ENCODE results near the gene PGP.

DNA sequence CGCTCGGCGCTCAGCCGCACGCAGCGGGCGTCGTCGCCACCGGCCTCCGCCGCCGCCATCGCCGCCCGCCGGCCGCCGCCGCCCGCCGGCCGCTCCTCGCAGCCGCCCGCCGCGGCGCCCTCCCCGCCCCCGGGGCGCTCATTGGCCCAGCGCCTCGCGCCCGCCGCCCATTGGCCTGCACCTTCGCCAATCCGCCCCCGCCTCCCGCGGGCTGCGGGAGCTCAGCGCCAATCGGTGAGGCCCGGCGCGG is at the start of gene PGP:
- TF ChIP-seq CTCF (conservative IDR thresholded peaks at IDR 0.05 in 1 of 2, IDR thresholded peaks at IDR 0.05 in 1 of 2; ENCODE audit: extremely low read depth in 1 of 2, insufficient read depth in 1 of 2, low read depth in 1 of 2, low read length in 2 of 2) (no peak), EZH2 (IDR thresholded peaks at IDR 0.05; ENCODE audit: borderline replicate concordance, low read length) (no peak)

All from mammary epithelial cell (primary cell).